A673 (cell line): ENCODE results near the gene MFSD6.

Experiments used
- CTCF ChIP-seq: fragments of 300-800, 200-600 bp; sonication (generic); conservative IDR thresholded peaks from 2 replicates; pipeline ENCODE4 v1.5.1; 2017; ENCODE audit warnings: low read depth, mild to moderate bottlenecking, antibody characterized with exemption, low read length, moderate library complexity, mixed read lengths
- EZH2 ChIP-seq: fragments of 200-600 bp; sonication (generic); IDR thresholded peaks from 2 replicates; pipeline ENCODE4 v1.6.1; 2017; ENCODE audit warnings: borderline replicate concordance, low read depth, mild to moderate bottlenecking, mixed read lengths, antibody characterized with exemption, low read length; ENCODE audit not compliant: poor library complexity, severe bottlenecking

DNA sequence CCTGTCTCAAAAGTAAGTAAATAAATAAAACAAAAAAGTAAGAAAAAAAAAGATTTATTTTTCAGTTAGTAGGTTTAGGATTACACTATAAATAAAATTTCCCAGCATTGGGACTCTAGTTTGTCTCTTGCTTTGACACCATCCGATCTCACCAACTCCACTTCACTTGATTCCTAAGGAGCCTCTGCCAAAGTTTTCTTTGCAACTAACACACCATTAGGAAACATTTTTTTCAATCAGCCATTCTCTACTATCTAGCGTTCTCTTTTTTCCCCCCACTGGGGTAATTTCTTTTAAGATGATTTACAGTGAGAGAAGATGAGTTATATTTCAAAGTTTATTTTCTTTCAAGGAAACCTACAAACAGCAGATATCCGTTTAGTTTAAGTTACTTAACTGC is 136.9 kb downstream of the MFSD6 start:
- TF ChIP-seq CTCF (no peak), EZH2 (no peak)
